ENCODE results near the gene TUBE1. TPM values are rescaled to one million over a fixed set of nuclear protein-coding genes. Genes with fewer than 3 reads are reported as not detected.

Gene TUBE1
- total and polyA plus RNA-seq, 2 of the 4 experiments (the other 2 are of a cell fraction), result 7.9 to 8.6 TPM

GRCh38 chr6:112122756-112123155 is 35.5 kb upstream of the TUBE1 start:
- ATAC-seq (ENCODE audit: low read depth) (no peak), DNase-seq (no peak)
- dilution Hi-C loops (cut with HindIII; ENCODE audit: low sequenced_read_pairs, unreplicated experiment), result no loop called here
- Histone ChIP-seq H2BK20ac (ENCODE audit: low read depth, low read length) (no peak overlapping the region), H2BK5ac (ENCODE audit: low read depth, low read length, poor library complexity, severe bottlenecking) (no peak overlapping the region), H3K36me3 (ENCODE audit: control insufficient read depth, insufficient read depth, low read length) (peaks cover 50% of the 10 kb centered on the region), H4K5ac (ENCODE audit: low read depth, low read length) (no peak overlapping the region), H2AFZ (replicated peaks; ENCODE audit: low read length, poor library complexity) (no peak overlapping the region), H3K18ac (ENCODE audit: low read depth, low read length) (no peak overlapping the region), H3K79me1 (ENCODE audit: low read depth in 1 of 2, low read length in 2 of 2) (no peaks in the 10 kb centered on the region), H3K9me3 (ENCODE audit: control insufficient read depth, insufficient read depth, low read length) (no peaks in the 10 kb centered on the region), H3K27me3 (ENCODE audit: control insufficient read depth, insufficient read depth, low read length) (no peaks in the 10 kb centered on the region), H2BK15ac (ENCODE audit: low read depth, low read length) (no peak overlapping the region), H3K9me1 (ENCODE audit: insufficient read depth, low read length) (no peaks in the 10 kb centered on the region), H2BK120ac (ENCODE audit: low read depth, low read length) (no peak overlapping the region), H3K14ac (replicated peaks; ENCODE audit: low read depth, low read length) (no peak overlapping the region), H3K4me2 (ENCODE audit: low read depth, low read length) (no peak overlapping the region), H3K27ac (ENCODE audit: insufficient read depth, low read length) (no peak overlapping the region), H2AK5ac (ENCODE audit: low read depth, low read length) (no peak overlapping the region), H4K91ac (ENCODE audit: insufficient read depth, low read depth, low read length) (no peak overlapping the region), H3K23ac (ENCODE audit: low read depth, low read length) (no peak overlapping the region), H3K4ac (ENCODE audit: low read depth, low read length) (no peak overlapping the region), H3K56ac (ENCODE audit: extremely low read depth, insufficient read depth, low read length) (no peak overlapping the region), H3K4me1 (ENCODE audit: control insufficient read depth, insufficient read depth, low read length) (no peaks in the 10 kb centered on the region; the same call in 1 of the 2 replicates), H4K20me1 (ENCODE audit: insufficient read depth, low read length) (no peaks in the 10 kb centered on the region), H3K9ac (ENCODE audit: low read depth, low read length) (no peak overlapping the region), H3K4me3 (ENCODE audit: insufficient read depth, low read depth, low read length) (no peak overlapping the region), H2AK9ac (replicated peaks; ENCODE audit: low read depth, low read length, poor library complexity) (no peak overlapping the region), H4K8ac (ENCODE audit: low read depth in 2 of 2, low read length in 2 of 2) (no peak overlapping the region)
- intact Hi-C loops (cut with micrococcal nuclease), result no loop called here
- no peak for TF ChIP-seq MAZ (IDR thresholded peaks at IDR 0.05; ENCODE audit: borderline replicate concordance, low read depth, low read length)
- ChIA-PET POLR2A (ENCODE audit: unreplicated experiment) (no interaction called here), CTCF (interaction anchor here (0.5 kb wide), 1 partner anchor 14 kb away, joined by 3 read pairs; no protein-coding TSS in a partner anchor)
- in situ Hi-C loops (cut with MboI; ENCODE audit: low sequenced_read_pairs), result no loop called here
- WGBS, 2 experiments (ENCODE audit: extremely low coverage in 2 of 2, insufficient read length in 1 of 2), result 100% methylated on average over 1 of the region's 2 CpGs; no CpG with 5 or more reads in 1 of the 2 experiments
- BruUV-seq (replicated peaks), result no TSS peak

Data from IMR-90 (cell line).